Measurements from ENCODE around the gene ACTN1. TPM values are rescaled to one million over a fixed set of nuclear protein-coding genes. Genes with fewer than 3 reads are reported as not detected.

The ACTN1 gene
- total RNA-seq, 4 donors from 2014 or later = 10.0 to 17.3 (median 14.1) TPM

DNA sequence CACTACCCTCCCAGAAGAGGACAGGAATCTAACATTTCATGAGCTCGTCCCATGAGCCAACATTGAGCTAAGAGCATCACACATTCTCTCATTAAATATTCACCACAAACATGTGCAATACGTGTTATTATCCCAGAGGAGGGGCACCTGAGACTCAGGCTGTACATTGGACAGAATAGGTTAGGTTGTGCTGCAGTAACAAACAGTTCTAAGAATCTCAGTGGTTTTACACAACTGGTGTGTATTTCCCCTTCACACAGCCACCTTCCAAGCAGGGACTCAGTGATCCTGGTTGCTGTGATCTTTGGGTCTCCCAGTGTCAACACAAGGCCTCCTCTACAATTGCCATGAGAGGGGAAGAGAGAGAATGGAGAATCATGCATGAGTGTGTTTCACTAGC, 15.0 kb upstream of the ACTN1 start:
- Histone ChIP-seq H3K27me3 (no peaks in the 10 kb centered on the region), H3K4me3 (no peak overlapping the region), H3K27ac (no peak overlapping the region), H3K36me3 (no peaks in the 10 kb centered on the region), H3K4me1 (no peaks in the 10 kb centered on the region), H3K9me3 (no peaks in the 10 kb centered on the region)
- DNase-seq (no peak), ATAC-seq (no peak)
- TF ChIP-seq, protein P1, sequence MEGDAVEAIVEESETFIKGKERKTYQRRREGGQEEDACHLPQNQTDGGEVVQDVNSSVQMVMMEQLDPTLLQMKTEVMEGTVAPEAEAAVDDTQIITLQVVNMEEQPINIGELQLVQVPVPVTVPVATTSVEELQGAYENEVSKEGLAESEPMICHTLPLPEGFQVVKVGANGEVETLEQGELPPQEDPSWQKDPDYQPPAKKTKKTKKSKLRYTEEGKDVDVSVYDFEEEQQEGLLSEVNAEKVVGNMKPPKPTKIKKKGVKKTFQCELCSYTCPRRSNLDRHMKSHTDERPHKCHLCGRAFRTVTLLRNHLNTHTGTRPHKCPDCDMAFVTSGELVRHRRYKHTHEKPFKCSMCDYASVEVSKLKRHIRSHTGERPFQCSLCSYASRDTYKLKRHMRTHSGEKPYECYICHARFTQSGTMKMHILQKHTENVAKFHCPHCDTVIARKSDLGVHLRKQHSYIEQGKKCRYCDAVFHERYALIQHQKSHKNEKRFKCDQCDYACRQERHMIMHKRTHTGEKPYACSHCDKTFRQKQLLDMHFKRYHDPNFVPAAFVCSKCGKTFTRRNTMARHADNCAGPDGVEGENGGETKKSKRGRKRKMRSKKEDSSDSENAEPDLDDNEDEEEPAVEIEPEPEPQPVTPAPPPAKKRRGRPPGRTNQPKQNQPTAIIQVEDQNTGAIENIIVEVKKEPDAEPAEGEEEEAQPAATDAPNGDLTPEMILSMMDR (IDR thresholded peaks at IDR 0.05 in 4 of 5, conservative IDR thresholded peaks at IDR 0.05 in 1 of 5) = no peak
- no peak for TF ChIP-seq POLR2A (IDR thresholded peaks at IDR 0.05)
- in situ Hi-C loops (cut with MboI; ENCODE audit: low sequenced_read_pairs in 4 of 4) (no loop called here), intact Hi-C loops (cut with DNase I; ENCODE audit: low total_unique reads) (no loop called here)

DNA sequence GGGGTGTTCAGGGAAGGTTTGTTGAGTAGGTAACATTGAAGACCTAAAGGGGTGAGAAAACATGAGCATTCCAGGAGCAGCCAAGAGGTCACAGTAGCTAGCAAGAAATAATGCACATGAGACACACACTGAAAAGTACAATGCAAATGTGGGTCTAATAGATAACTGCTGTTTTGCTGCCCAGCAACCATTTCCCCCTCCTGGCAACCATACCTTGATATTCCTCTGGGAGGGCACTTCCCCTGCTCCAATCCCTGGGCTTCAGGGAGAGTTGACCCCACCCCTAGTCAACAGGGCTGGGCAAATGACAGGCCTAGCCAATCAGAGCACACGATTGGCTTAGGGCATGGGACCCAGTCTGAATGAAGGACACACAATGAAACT, 8.5 kb upstream of the ACTN1 start:
- no peaks in the 10 kb centered on the region for H3K4me1 ChIP-seq
- no peak overlapping the region for H3K27ac ChIP-seq
- H3K9me3 ChIP-seq = no peaks in the 10 kb centered on the region
- DNase-seq = no peak
- no peaks in the 10 kb centered on the region for H3K36me3 ChIP-seq
- no peak for TF ChIP-seq POLR2A (IDR thresholded peaks at IDR 0.05)
- TF ChIP-seq, protein P1 (IDR thresholded peaks at IDR 0.05 in 4 of 5, conservative IDR thresholded peaks at IDR 0.05 in 1 of 5) = no peak
- intact Hi-C loops (cut with DNase I; ENCODE audit: low total_unique reads) (no loop called here), in situ Hi-C loops (cut with MboI; ENCODE audit: low sequenced_read_pairs in 4 of 4) (no loop called here)
- ATAC-seq = no peak
- H3K4me3 ChIP-seq = no peak overlapping the region
- H3K27me3 ChIP-seq = no peaks in the 10 kb centered on the region

DNA sequence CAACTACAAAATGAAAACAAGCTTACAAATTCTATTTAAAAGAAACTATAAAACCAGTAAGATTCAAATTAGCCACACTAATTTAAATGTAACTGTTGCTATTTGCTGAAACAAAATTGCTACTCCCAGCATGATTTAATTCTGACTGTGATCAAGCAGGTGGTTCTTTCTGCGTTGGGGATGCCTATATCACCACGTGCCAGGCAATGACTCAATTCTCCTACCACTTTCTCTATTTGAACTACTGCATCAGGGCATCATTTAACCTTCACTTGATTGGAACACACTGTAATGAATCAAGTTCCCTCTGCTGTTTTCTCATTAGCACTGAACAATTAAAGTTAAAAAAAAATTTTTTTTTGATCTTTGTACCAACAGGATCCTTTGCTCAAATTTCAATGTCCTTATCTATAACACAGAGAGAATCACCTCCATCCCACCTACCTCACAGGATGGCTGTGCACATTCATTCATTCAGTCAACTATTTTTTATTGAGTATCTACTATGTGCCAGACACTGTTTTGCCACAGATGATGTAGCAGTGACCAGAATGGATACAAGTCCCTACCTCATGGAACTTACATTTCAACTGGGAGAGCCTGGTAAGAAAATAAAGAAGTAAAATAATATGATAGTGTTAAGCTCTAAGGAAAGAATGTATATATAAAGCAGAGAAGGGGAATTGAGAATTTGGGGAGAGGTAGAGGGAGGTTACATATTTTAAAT, 8.0 kb upstream of the ACTN1 start:
- no peaks in the 10 kb centered on the region for H3K9me3 ChIP-seq
- H3K27me3 ChIP-seq = no peaks in the 10 kb centered on the region
- DNase-seq (no peak), ATAC-seq (no peak)
- no peak for TF ChIP-seq POLR2A (IDR thresholded peaks at IDR 0.05)
- TF ChIP-seq, protein P1 (IDR thresholded peaks at IDR 0.05 in 4 of 5, conservative IDR thresholded peaks at IDR 0.05 in 1 of 5) = no peak
- no peak overlapping the region for H3K4me3 ChIP-seq
- no peaks in the 10 kb centered on the region for H3K36me3 ChIP-seq
- H3K27ac ChIP-seq = no peak overlapping the region
- in situ Hi-C loops (cut with MboI; ENCODE audit: low sequenced_read_pairs in 4 of 4) = no loop called here
- intact Hi-C loops (cut with DNase I; ENCODE audit: low total_unique reads) = no loop called here
- no peaks in the 10 kb centered on the region for H3K4me1 ChIP-seq

DNA sequence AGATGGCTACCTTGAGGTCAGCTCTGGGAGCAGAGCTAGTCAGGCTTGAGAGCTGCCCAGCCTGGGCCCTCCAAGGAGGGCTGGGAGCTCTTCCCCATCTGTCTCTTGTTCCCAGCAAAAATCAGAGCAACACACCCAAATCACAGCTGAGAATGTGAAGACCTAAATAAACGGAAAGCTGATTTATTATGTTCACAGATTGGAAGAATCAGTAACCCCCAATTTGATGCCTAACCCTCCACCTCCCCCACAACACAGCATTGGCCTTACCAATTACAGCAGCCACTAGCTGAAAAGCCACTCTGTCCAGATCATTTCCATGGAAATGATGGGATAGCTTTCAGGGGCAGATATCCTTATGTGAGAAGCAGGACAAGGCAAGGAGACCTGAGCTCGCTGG, 7.1 kb upstream of the ACTN1 start:
- DNase-seq (no peak), ATAC-seq (no peak)
- H3K27me3 ChIP-seq = no peaks in the 10 kb centered on the region
- no peaks in the 10 kb centered on the region for H3K4me1 ChIP-seq
- TF ChIP-seq, protein P1 (IDR thresholded peaks at IDR 0.05 in 4 of 5, conservative IDR thresholded peaks at IDR 0.05 in 1 of 5) = no peak
- TF ChIP-seq POLR2A (IDR thresholded peaks at IDR 0.05) = no peak
- H3K4me3 ChIP-seq = no peak overlapping the region
- no peaks in the 10 kb centered on the region for H3K9me3 ChIP-seq
- intact Hi-C loops (cut with DNase I; ENCODE audit: low total_unique reads) = no loop called here
- no peak overlapping the region for H3K27ac ChIP-seq
- no peaks in the 10 kb centered on the region for H3K36me3 ChIP-seq
- in situ Hi-C loops (cut with MboI; ENCODE audit: low sequenced_read_pairs in 4 of 4) = no loop called here

DNA sequence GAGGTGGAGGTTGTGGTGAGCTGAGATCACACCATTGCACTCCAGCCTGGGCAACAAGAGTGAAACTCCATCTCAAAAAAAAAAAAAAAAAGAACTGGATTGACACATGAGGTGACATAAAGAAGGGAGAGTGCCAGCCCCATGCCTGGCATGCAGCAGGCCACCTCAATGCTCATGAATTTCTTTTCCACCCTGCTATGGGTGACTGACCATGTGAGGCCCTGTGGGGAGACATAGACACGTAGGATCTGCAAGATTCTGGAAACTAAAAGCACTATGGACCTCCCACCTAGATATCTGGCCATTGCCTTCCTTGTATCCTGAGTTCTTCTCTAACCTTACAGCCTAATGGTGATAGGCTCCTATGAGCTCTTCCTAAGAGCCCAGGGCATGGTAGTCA, 5.6 kb upstream of the ACTN1 start:
- no peak for ATAC-seq
- intact Hi-C loops (cut with DNase I; ENCODE audit: low total_unique reads) = no loop called here
- no peaks in the 10 kb centered on the region for H3K4me1 ChIP-seq
- no peak overlapping the region for H3K27ac ChIP-seq
- no peaks in the 10 kb centered on the region for H3K27me3 ChIP-seq
- DNase-seq = no peak
- no peaks in the 10 kb centered on the region for H3K9me3 ChIP-seq
- H3K36me3 ChIP-seq = no peaks in the 10 kb centered on the region
- no peak overlapping the region for H3K4me3 ChIP-seq
- in situ Hi-C loops (cut with MboI; ENCODE audit: low sequenced_read_pairs in 4 of 4) = no loop called here
- TF ChIP-seq, protein P1 (IDR thresholded peaks at IDR 0.05 in 4 of 5, conservative IDR thresholded peaks at IDR 0.05 in 1 of 5) = no peak
- no peak for TF ChIP-seq POLR2A (IDR thresholded peaks at IDR 0.05)
